WERI-Rb-1 (cell line): ENCODE measurements around the gene DNAJC4.

ENCODE experiments used
- DNase-seq: peaks from one replicate; pipeline ENCODE4 v3.0.0-alpha.2; 2020
- H3K27ac ChIP-seq: fragments of 250-450 bp; sonication (Bioruptor Pico); 2 replicates; pipeline ENCODE4 v1.5.1; 2020; ENCODE audit warnings: mild to moderate bottlenecking, moderate library complexity
- H3K27me3 ChIP-seq: fragments of 250-450 bp; sonication (Bioruptor Pico); 2 replicates; pipeline ENCODE4 v1.5.1; 2021; ENCODE audit warnings: mild to moderate bottlenecking, low read depth, moderate library complexity; ENCODE audit not compliant: insufficient read depth, severe bottlenecking
- H3K36me3 ChIP-seq: fragments of 250-450 bp; sonication (Bioruptor Pico); 2 replicates; pipeline ENCODE4 v1.5.1; 2020; ENCODE audit warnings: mild to moderate bottlenecking, moderate library complexity
- H3K4me3 ChIP-seq: 2 replicates; pipeline ENCODE4 v1.5.1; 2011; ENCODE audit warnings: low read depth, mild to moderate bottlenecking, control low read depth, low read length
- H3K9me3 ChIP-seq: fragments of 250-450 bp; sonication (Bioruptor Pico); 2 replicates; pipeline ENCODE4 v1.5.1; 2021; ENCODE audit warnings: mild to moderate bottlenecking, moderate library complexity; ENCODE audit not compliant: severe bottlenecking
- CTCF ChIP-seq: IDR thresholded peaks from 2 replicates; pipeline ENCODE4 v1.5.1; 2011; ENCODE audit warnings: low read depth, mild to moderate bottlenecking, control low read depth, inconsistent platforms, low read length

The DNAJC4 gene

GRCh38 chr11:64230171-64230984 is at the start of gene DNAJC4:
TSS of gene DNAJC4 (plus strand) at chr11:64230548. CDS start at chr11:64230855, 307 bp downstream.
- Histone ChIP-seq H3K9me3 (no peaks in the 10 kb centered on the region), H3K27ac (peak within 1 kb of the TSS; percentile 75), H3K4me3 (peak within 1 kb of the TSS; percentile 72), H3K36me3 (no peaks in the 10 kb centered on the region), H3K27me3 (no peaks in the 10 kb centered on the region)
- TF ChIP-seq CTCF = no peak
- DNase-seq = peak; percentile 96

- H3K4me3 ChIP-seq = peak overlapping the region; percentile 29
- no peak for TF ChIP-seq CTCF
- peaks cover 4% of the 10 kb centered on the region for H3K9me3 ChIP-seq
- peak overlapping the region; percentile 85 for H3K27ac ChIP-seq
- peaks cover 10% of the 10 kb centered on the region for H3K36me3 ChIP-seq
- H3K27me3 ChIP-seq = no peaks in the 10 kb centered on the region
- DNase-seq = peak; percentile 89
Observed at GRCh38 chr11:64180891-64181290, 49.5 kb upstream of the DNAJC4 start.

GRCh38 chr11:64181506-64182411 is 48.6 kb upstream of the DNAJC4 start:
- Histone ChIP-seq H3K4me3 (peak overlapping the region; percentile 29), H3K9me3 (peaks cover 4% of the 10 kb centered on the region), H3K27me3 (no peaks in the 10 kb centered on the region), H3K36me3 (peaks cover 10% of the 10 kb centered on the region), H3K27ac (peak overlapping the region; percentile 85)
- no peak for TF ChIP-seq CTCF
- DNase-seq = peak; percentile 94

GRCh38 chr11:64183890-64184289 is 46.5 kb upstream of the DNAJC4 start:
- no peaks in the 10 kb centered on the region for H3K27me3 ChIP-seq
- no peak for TF ChIP-seq CTCF
- no peak for DNase-seq
- peak overlapping the region; percentile 73 for H3K27ac ChIP-seq
- H3K4me3 ChIP-seq = no peak overlapping the region
- peaks cover 17% of the 10 kb centered on the region for H3K36me3 ChIP-seq
- peaks cover 4% of the 10 kb centered on the region for H3K9me3 ChIP-seq

- H3K4me3 ChIP-seq = peak overlapping the region; percentile 85
- DNase-seq = no peak
- no peaks in the 10 kb centered on the region for H3K9me3 ChIP-seq
- peak overlapping the region; percentile 95 for H3K27ac ChIP-seq
- no peak for TF ChIP-seq CTCF
- H3K36me3 ChIP-seq = peaks cover 16% of the 10 kb centered on the region
- H3K27me3 ChIP-seq = no peaks in the 10 kb centered on the region
Observed at GRCh38 chr11:64185175-64185692, 45.1 kb upstream of the DNAJC4 start.
